Neural progenitor cell (in vitro differentiated cells): ENCODE data around the gene GNL3.
"Not testable (repeated sequence)": the region's sequence is repeated elsewhere in the genome, so short reads cannot be mapped to it uniquely, and the experiment has no call there.

Source experiments
- EZH2 ChIP-seq: fragments of 200-600 bp; sonication (generic); IDR thresholded peaks from 2 replicates; pipeline ENCODE4 v1.6.1; 2017; ENCODE audit warnings: antibody characterized with exemption, mild to moderate bottlenecking, moderate library complexity
- EZH2phosphoT487 ChIP-seq: fragments of 200-600 bp; sonication (generic); IDR thresholded peaks from 2 replicates; pipeline ENCODE4 v1.6.1; 2017; ENCODE audit warnings: antibody characterized with exemption
- TF ChIP-seq, protein P1 (sequence below): fragments of 200-600 bp; sonication (generic); IDR thresholded peaks from 2 replicates; pipeline ENCODE4 v1.5.1; 2017; ENCODE audit warnings: antibody characterized with exemption, mild to moderate bottlenecking

GRCh38 chr3:52676201-52676600, 9.6 kb upstream of the GNL3 start:
- TF ChIP-seq, protein P1, sequence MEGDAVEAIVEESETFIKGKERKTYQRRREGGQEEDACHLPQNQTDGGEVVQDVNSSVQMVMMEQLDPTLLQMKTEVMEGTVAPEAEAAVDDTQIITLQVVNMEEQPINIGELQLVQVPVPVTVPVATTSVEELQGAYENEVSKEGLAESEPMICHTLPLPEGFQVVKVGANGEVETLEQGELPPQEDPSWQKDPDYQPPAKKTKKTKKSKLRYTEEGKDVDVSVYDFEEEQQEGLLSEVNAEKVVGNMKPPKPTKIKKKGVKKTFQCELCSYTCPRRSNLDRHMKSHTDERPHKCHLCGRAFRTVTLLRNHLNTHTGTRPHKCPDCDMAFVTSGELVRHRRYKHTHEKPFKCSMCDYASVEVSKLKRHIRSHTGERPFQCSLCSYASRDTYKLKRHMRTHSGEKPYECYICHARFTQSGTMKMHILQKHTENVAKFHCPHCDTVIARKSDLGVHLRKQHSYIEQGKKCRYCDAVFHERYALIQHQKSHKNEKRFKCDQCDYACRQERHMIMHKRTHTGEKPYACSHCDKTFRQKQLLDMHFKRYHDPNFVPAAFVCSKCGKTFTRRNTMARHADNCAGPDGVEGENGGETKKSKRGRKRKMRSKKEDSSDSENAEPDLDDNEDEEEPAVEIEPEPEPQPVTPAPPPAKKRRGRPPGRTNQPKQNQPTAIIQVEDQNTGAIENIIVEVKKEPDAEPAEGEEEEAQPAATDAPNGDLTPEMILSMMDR, result not testable (repeated sequence)
- not testable (repeated sequence) for TF ChIP-seq EZH2, EZH2phosphoT487
